ENCODE results near the gene NUP188. TPM values are rescaled to one million over a fixed set of nuclear protein-coding genes. Genes with fewer than 3 reads are reported as not detected.
A peak's percentile ranks its signal among the peaks of the same experiment; 100 is the strongest.

NUP188 gene
- total and polyA plus RNA-seq, 4 donors, result 4.9 to 44.5 (median 25.8) TPM

- DNase-seq (no peak), ATAC-seq (ENCODE audit: low FRiP score) (no peak)
- 68 to 71% methylated on average over 2 of the region's 2 CpGs for WGBS, 2 donors
- no peaks in the 10 kb centered on the region for H3K36me3 ChIP-seq (ENCODE audit: control insufficient read depth in 1 of 2, insufficient read depth in 2 of 2, low read length in 1 of 2)
- H3K4me1 ChIP-seq (ENCODE audit: control insufficient read depth in 1 of 2, insufficient read depth in 2 of 2, low read length in 2 of 2), result no peaks in the 10 kb centered on the region
- peak overlapping the region in 1 of 2 donors; percentile 76 for H3K27ac ChIP-seq (ENCODE audit: low read depth in 1 of 2, low read length in 2 of 2)
- no peaks in the 10 kb centered on the region for H3K27me3 ChIP-seq (ENCODE audit: control insufficient read depth in 1 of 2, insufficient read depth in 2 of 2, low read length in 1 of 2)
- no peak overlapping the region for H3K4me3 ChIP-seq (ENCODE audit: low read length in 2 of 2)
- intact Hi-C loops (cut with DNase I), result no loop called here
- no peaks in the 10 kb centered on the region for H3K9me3 ChIP-seq (ENCODE audit: control insufficient read depth, low read length)
Observed at GRCh38 chr9:128918921-128919320, 28.6 kb upstream of the NUP188 start.

DNA sequence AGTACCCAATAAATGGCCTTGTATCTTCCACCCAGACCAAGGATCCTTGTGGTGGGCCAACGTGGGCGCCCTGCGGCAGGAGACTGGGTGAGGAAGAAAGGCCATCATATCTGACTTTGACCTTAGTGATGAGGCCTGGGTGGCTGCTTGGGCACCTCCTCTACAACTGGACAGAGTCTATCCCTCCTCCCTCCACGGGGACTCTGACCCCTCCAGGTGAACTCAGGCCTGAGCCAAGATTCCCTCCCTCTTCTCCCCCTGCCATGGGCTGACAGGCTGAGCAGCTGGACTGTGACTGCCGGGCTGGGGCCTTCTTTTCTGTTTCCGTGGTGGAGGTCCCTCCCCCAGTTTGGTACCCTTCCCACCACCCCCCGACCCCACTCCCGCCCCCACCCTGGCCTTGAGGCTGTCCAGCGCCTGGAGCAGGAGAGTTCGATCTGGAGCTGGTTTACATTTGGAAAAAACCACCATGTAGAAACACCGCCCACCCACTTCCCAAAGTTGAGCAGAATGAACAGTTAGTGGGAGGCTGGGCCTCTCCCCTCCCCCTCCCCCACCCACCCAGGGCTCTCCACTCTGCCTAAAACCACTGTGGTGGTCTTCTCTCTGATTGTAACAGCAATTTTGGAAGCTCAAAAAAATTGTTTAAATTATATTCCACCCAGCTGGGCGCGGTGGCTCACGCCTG, 28.0 kb upstream of the NUP188 start:
- H3K36me3 ChIP-seq (ENCODE audit: control insufficient read depth in 1 of 2, insufficient read depth in 2 of 2, low read length in 1 of 2), result no peaks in the 10 kb centered on the region
- H3K4me3 ChIP-seq (ENCODE audit: low read length in 2 of 2), result no peak overlapping the region
- peak overlapping the region; percentile 22 to 76 for H3K27ac ChIP-seq (ENCODE audit: low read depth in 1 of 2, low read length in 2 of 2)
- H3K4me1 ChIP-seq (ENCODE audit: control insufficient read depth in 1 of 2, insufficient read depth in 2 of 2, low read length in 2 of 2), result no peaks in the 10 kb centered on the region
- intact Hi-C loops (cut with DNase I), result loop anchor here in 1 of 2 donors (5.0 kb wide), 1 partner anchor 37 kb away; the partner anchor contains the start of genes KYAT1 and LRRC8A
- H3K27me3 ChIP-seq (ENCODE audit: control insufficient read depth in 1 of 2, insufficient read depth in 2 of 2, low read length in 1 of 2), result no peaks in the 10 kb centered on the region
- DNase-seq (no peak), ATAC-seq (ENCODE audit: low FRiP score) (no peak)
- no peaks in the 10 kb centered on the region for H3K9me3 ChIP-seq (ENCODE audit: control insufficient read depth, low read length)
- 72 to 75% methylated on average over 13 to 14 of the region's 14 CpGs for WGBS, 2 donors

DNA sequence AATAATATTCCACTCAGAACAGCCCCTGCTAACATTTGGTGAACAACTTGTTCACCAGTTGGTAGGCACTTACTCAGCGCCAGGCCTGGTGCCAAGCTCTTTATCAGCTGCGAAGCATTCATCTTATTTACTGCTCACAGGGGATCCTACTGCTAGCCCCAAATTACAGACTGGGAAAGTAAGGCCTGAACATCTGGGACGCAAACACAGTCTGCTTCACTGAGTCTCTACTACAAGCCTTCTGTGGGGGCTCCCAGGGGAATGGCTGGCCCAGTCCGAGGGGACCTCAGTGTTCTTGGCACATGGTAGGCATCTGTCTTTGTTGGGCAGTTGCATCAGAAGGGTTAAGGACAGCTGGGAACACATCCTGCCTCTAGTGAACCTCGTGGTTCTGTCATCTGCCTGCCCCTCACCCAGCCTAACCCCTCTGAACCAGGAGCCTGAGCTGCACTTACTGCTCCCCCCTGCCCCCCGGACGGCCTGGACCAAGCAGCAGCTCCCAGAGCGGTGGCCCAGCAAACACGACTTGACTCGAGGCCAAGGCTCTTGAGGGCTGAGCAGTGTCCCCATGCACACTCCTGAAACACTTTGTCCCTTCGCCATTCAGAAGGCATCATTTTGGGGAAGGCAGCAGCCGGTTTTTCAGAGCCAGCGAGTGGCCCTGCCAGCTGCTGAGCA, 27.0 kb upstream of the NUP188 start, which contains the start of gene PHYHD1:
PHYHD1 (plus strand) TSS at position 602 of the 678 bp plus-strand sequence. CDS start 1,342 bp downstream, outside the sequence.
- DNase-seq (peak; percentile 85 to 95), ATAC-seq (ENCODE audit: low FRiP score) (peak; percentile 64)
- Histone ChIP-seq H3K4me3 (ENCODE audit: low read length in 2 of 2) (no peak within 1 kb of the TSS), H3K27ac (ENCODE audit: low read depth in 1 of 2, low read length in 2 of 2) (peak within 1 kb of the TSS; percentile 76 to 94), H3K36me3 (ENCODE audit: control insufficient read depth in 1 of 2, insufficient read depth in 2 of 2, low read length in 1 of 2) (no peaks in the 10 kb centered on the region), H3K27me3 (ENCODE audit: control insufficient read depth in 1 of 2, insufficient read depth in 2 of 2, low read length in 1 of 2) (no peaks in the 10 kb centered on the region), H3K9me3 (ENCODE audit: control insufficient read depth, low read length) (no peaks in the 10 kb centered on the region), H3K4me1 (ENCODE audit: control insufficient read depth in 1 of 2, insufficient read depth in 2 of 2, low read length in 2 of 2) (no peaks in the 10 kb centered on the region)
- intact Hi-C loops (cut with DNase I), result loop anchor here in 1 of 2 donors (5.0 kb wide), 1 partner anchor 38 kb away; the partner anchor contains the start of genes KYAT1 and LRRC8A
- WGBS, 2 donors, result 5 to 6% methylated on average over 13 of the region's 13 CpGs

- WGBS, 2 donors, result 4 to 5% methylated on average over 32 of the region's 32 CpGs
- H3K27me3 ChIP-seq (ENCODE audit: control insufficient read depth in 1 of 2, insufficient read depth in 2 of 2, low read length in 1 of 2), result no peaks in the 10 kb centered on the region
- DNase-seq, result peak; percentile 74 to 86
- intact Hi-C loops (cut with DNase I), result loop anchor here in 1 of 2 donors (5.0 kb wide), 1 partner anchor 40 kb away; the partner anchor contains the start of genes KYAT1 and LRRC8A
- H3K4me3 ChIP-seq (ENCODE audit: low read length in 2 of 2), result peak overlapping the region; percentile 9 to 66
- no peaks in the 10 kb centered on the region for H3K4me1 ChIP-seq (ENCODE audit: control insufficient read depth in 1 of 2, insufficient read depth in 2 of 2, low read length in 2 of 2)
- peak overlapping the region; percentile 76 to 85 for H3K27ac ChIP-seq (ENCODE audit: low read depth in 1 of 2, low read length in 2 of 2)
- H3K9me3 ChIP-seq (ENCODE audit: control insufficient read depth, low read length), result no peaks in the 10 kb centered on the region
- H3K36me3 ChIP-seq (ENCODE audit: control insufficient read depth in 1 of 2, insufficient read depth in 2 of 2, low read length in 1 of 2), result no peaks in the 10 kb centered on the region
- ATAC-seq (ENCODE audit: low FRiP score), result peak; percentile 74
Observed at GRCh38 chr9:128921881-128922763, 25.4 kb upstream of the NUP188 start.

DNA sequence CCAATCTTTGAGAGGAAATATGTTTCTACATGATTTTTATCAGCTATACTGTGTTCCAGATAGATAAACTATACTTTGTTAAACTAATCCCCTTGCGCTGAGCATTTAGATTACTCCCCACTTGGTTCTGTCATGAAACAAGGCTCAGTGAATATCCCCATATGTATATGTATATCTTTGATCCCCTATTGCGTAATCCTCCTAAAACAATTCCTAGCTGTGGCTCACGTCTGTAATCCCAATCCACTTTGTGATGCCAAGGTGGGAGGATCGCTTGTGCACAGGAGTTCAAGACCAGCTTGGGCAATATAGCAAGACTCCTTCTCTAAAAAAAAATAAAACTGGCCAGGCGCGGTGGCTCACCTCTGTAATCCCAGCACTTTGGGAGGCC, 24.0 kb upstream of the NUP188 start:
- no peaks in the 10 kb centered on the region for H3K27me3 ChIP-seq (ENCODE audit: control insufficient read depth in 1 of 2, insufficient read depth in 2 of 2, low read length in 1 of 2)
- H3K36me3 ChIP-seq (ENCODE audit: control insufficient read depth in 1 of 2, insufficient read depth in 2 of 2, low read length in 1 of 2), result no peaks in the 10 kb centered on the region
- ATAC-seq (ENCODE audit: low FRiP score) (no peak), DNase-seq (no peak)
- 86 to 89% methylated on average over 6 of the region's 6 CpGs for WGBS, 2 donors
- H3K9me3 ChIP-seq (ENCODE audit: control insufficient read depth, low read length), result no peaks in the 10 kb centered on the region
- no peaks in the 10 kb centered on the region for H3K4me1 ChIP-seq (ENCODE audit: control insufficient read depth in 1 of 2, insufficient read depth in 2 of 2, low read length in 2 of 2)
- H3K4me3 ChIP-seq (ENCODE audit: low read length in 2 of 2), result no peak overlapping the region
- no peak overlapping the region for H3K27ac ChIP-seq (ENCODE audit: low read depth in 1 of 2, low read length in 2 of 2)
- intact Hi-C loops (cut with DNase I), result loop anchor here in 1 of 2 donors (5.0 kb wide), 1 partner anchor 41 kb away; the partner anchor contains the start of genes KYAT1 and LRRC8A

- DNase-seq (no peak), ATAC-seq (ENCODE audit: low FRiP score) (peak; percentile 86)
- Histone ChIP-seq H3K27ac (ENCODE audit: low read depth in 1 of 2, low read length in 2 of 2) (no peak overlapping the region), H3K36me3 (ENCODE audit: control insufficient read depth in 1 of 2, insufficient read depth in 2 of 2, low read length in 1 of 2) (no peaks in the 10 kb centered on the region), H3K4me3 (ENCODE audit: low read length in 2 of 2) (no peak overlapping the region), H3K4me1 (ENCODE audit: control insufficient read depth in 1 of 2, insufficient read depth in 2 of 2, low read length in 2 of 2) (no peaks in the 10 kb centered on the region), H3K27me3 (ENCODE audit: control insufficient read depth in 1 of 2, insufficient read depth in 2 of 2, low read length in 1 of 2) (no peaks in the 10 kb centered on the region), H3K9me3 (ENCODE audit: control insufficient read depth, low read length) (no peaks in the 10 kb centered on the region)
- intact Hi-C loops (cut with DNase I), result loop anchor here (1.0 to 5.0 kb wide), 2 partner anchors 65 to 66 kb away; no protein-coding TSS in a partner anchor
- 27 to 28% methylated on average over 10 of the region's 10 CpGs for WGBS, 2 donors
Observed at GRCh38 chr9:128927731-128928411, 19.6 kb upstream of the NUP188 start.

DNA sequence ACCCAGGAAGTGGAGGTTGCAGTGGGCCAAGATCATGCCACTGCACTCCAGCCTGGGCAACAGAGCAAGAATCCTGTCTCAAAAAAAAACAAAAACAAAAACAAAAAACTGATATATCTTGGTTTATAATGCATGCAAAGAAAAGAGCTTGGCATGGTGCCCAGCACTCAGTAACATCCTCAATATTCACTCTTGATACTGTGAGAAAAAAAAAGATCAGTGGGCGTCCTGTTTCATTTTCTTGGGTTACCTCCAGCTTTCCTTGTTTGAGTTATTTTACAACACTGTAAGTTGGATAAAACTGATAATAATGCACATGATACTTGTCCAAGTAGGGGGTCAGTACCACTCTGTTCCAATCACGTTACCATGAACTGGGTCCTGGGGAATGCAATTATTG, 18.9 kb upstream of the NUP188 start:
- Histone ChIP-seq H3K27ac (ENCODE audit: low read depth in 1 of 2, low read length in 2 of 2) (no peak overlapping the region), H3K4me1 (ENCODE audit: control insufficient read depth in 1 of 2, insufficient read depth in 2 of 2, low read length in 2 of 2) (no peaks in the 10 kb centered on the region), H3K4me3 (ENCODE audit: low read length in 2 of 2) (no peak overlapping the region), H3K27me3 (ENCODE audit: control insufficient read depth in 1 of 2, insufficient read depth in 2 of 2, low read length in 1 of 2) (no peaks in the 10 kb centered on the region), H3K9me3 (ENCODE audit: control insufficient read depth, low read length) (no peaks in the 10 kb centered on the region), H3K36me3 (ENCODE audit: control insufficient read depth in 1 of 2, insufficient read depth in 2 of 2, low read length in 1 of 2) (no peaks in the 10 kb centered on the region)
- WGBS, 2 donors, result 84 to 86% methylated on average over 2 of the region's 2 CpGs
- intact Hi-C loops (cut with DNase I), result loop anchor here (1.0 to 5.0 kb wide), 2 partner anchors 65 to 66 kb away; no protein-coding TSS in a partner anchor
- ATAC-seq (ENCODE audit: low FRiP score) (no peak), DNase-seq (no peak)

- Histone ChIP-seq H3K27ac (ENCODE audit: low read depth in 1 of 2, low read length in 2 of 2) (no peak overlapping the region), H3K4me1 (ENCODE audit: control insufficient read depth in 1 of 2, insufficient read depth in 2 of 2, low read length in 2 of 2) (no peaks in the 10 kb centered on the region), H3K36me3 (ENCODE audit: control insufficient read depth in 1 of 2, insufficient read depth in 2 of 2, low read length in 1 of 2) (no peaks in the 10 kb centered on the region), H3K4me3 (ENCODE audit: low read length in 2 of 2) (no peak overlapping the region), H3K27me3 (ENCODE audit: control insufficient read depth in 1 of 2, insufficient read depth in 2 of 2, low read length in 1 of 2) (no peaks in the 10 kb centered on the region), H3K9me3 (ENCODE audit: control insufficient read depth, low read length) (no peaks in the 10 kb centered on the region)
- DNase-seq (no peak), ATAC-seq (ENCODE audit: low FRiP score) (no peak)
- intact Hi-C loops (cut with DNase I), result loop anchor here in 1 of 2 donors (5.0 kb wide), 1 partner anchor 67 kb away; no protein-coding TSS in a partner anchor
- WGBS, 2 donors, result 85 to 92% methylated on average over 4 of the region's 4 CpGs
Observed at GRCh38 chr9:128929560-128929959, 17.9 kb upstream of the NUP188 start.

Measured in aorta (tissue), 5 donors.